ENCODE data around the gene BMP8B. TPM values are rescaled to one million over a fixed set of nuclear protein-coding genes. Genes with fewer than 3 reads are reported as not detected.
A peak's percentile ranks its signal among the peaks of the same experiment; 100 is the strongest.
"Not testable (repeated sequence)": the region's sequence is repeated elsewhere in the genome, so short reads cannot be mapped to it uniquely, and the experiment has no call there.

Gene BMP8B
- total RNA-seq, 1 experiment from 2014 or later: not detected

- Histone ChIP-seq H3K9ac (ENCODE audit: low read length) (no peak overlapping the region), H3K4me2 (ENCODE audit: low read depth, low read length, poor library complexity, severe bottlenecking) (no peak overlapping the region), H3K9me2 (replicated peaks; ENCODE audit: insufficient read depth, low read length) (no peaks in the 10 kb centered on the region), H3K79me2 (ENCODE audit: low read length) (no peaks in the 10 kb centered on the region), H3K9me3 (ENCODE audit: low read length) (no peaks in the 10 kb centered on the region), H2AFZ (ENCODE audit: low read length) (no peak overlapping the region), H3K4me3 (ENCODE audit: low read length) (no peak overlapping the region), H4K20me1 (ENCODE audit: insufficient read depth, low read depth, low read length) (no peaks in the 10 kb centered on the region), H3K27me3 (ENCODE audit: low read length) (no peaks in the 10 kb centered on the region), H3K27ac (ENCODE audit: low read length) (no peak overlapping the region), H3K4me1 (ENCODE audit: low read length) (peaks cover 11% of the 10 kb centered on the region), H3K36me3 (ENCODE audit: insufficient read depth, low read length) (no peaks in the 10 kb centered on the region)
- DNase-seq: no peak
Measured at GRCh38 chr1:39819091-39819812, 30.6 kb upstream of the BMP8B start.

GRCh38 chr1:39818482-39818881 lies 29.8 kb upstream of the BMP8B start:
- Histone ChIP-seq H3K9me3 (ENCODE audit: low read length) (no peaks in the 10 kb centered on the region), H4K20me1 (ENCODE audit: insufficient read depth, low read depth, low read length) (no peaks in the 10 kb centered on the region), H3K79me2 (ENCODE audit: low read length) (no peaks in the 10 kb centered on the region), H3K9ac (ENCODE audit: low read length) (no peak overlapping the region), H3K36me3 (ENCODE audit: insufficient read depth, low read length) (no peaks in the 10 kb centered on the region), H3K27ac (ENCODE audit: low read length) (no peak overlapping the region), H3K27me3 (ENCODE audit: low read length) (no peaks in the 10 kb centered on the region), H3K4me3 (ENCODE audit: low read length) (no peak overlapping the region), H3K4me1 (ENCODE audit: low read length) (peaks cover 11% of the 10 kb centered on the region), H2AFZ (ENCODE audit: low read length) (no peak overlapping the region), H3K9me2 (replicated peaks; ENCODE audit: insufficient read depth, low read length) (no peaks in the 10 kb centered on the region), H3K4me2 (ENCODE audit: low read depth, low read length, poor library complexity, severe bottlenecking) (no peak overlapping the region)
- no peak for DNase-seq

GRCh38 chr1:39817091-39817932 lies 28.6 kb upstream of the BMP8B start:
- not testable (repeated sequence) for H3K9me3 ChIP-seq (ENCODE audit: low read length); H4K20me1 ChIP-seq (ENCODE audit: insufficient read depth, low read depth, low read length); H3K36me3 ChIP-seq (ENCODE audit: insufficient read depth, low read length); H3K27ac ChIP-seq (ENCODE audit: low read length); H3K9me2 ChIP-seq (replicated peaks; ENCODE audit: insufficient read depth, low read length); H3K79me2 ChIP-seq (ENCODE audit: low read length); H3K27me3 ChIP-seq (ENCODE audit: low read length)
- Histone ChIP-seq H3K4me3 (ENCODE audit: low read length) (peak overlapping the region; percentile 44; the same call in 1 of the 2 replicates), H3K9ac (ENCODE audit: low read length) (peak overlapping the region; percentile 21), H3K4me2 (ENCODE audit: low read depth, low read length, poor library complexity, severe bottlenecking) (peak overlapping the region; percentile 49), H2AFZ (ENCODE audit: low read length) (peak overlapping the region; percentile 72; the same call in 1 of the 2 replicates), H3K4me1 (ENCODE audit: low read length) (peaks cover 11% of the 10 kb centered on the region)
- DNase-seq: peak; percentile 93

- Histone ChIP-seq H3K9me2 (replicated peaks; ENCODE audit: insufficient read depth, low read length) (no peaks in the 10 kb centered on the region), H4K20me1 (ENCODE audit: insufficient read depth, low read depth, low read length) (no peaks in the 10 kb centered on the region), H3K9me3 (ENCODE audit: low read length) (no peaks in the 10 kb centered on the region), H3K27ac (ENCODE audit: low read length) (no peak overlapping the region), H3K9ac (ENCODE audit: low read length) (no peak overlapping the region; the same call in 1 of the 2 replicates), H3K79me2 (ENCODE audit: low read length) (no peaks in the 10 kb centered on the region), H3K4me2 (ENCODE audit: low read depth, low read length, poor library complexity, severe bottlenecking) (peak overlapping the region; percentile 49), H2AFZ (ENCODE audit: low read length) (no peak overlapping the region), H3K4me3 (ENCODE audit: low read length) (peak overlapping the region; percentile 44; the same call in 1 of the 2 replicates), H3K4me1 (ENCODE audit: low read length) (peaks cover 11% of the 10 kb centered on the region), H3K27me3 (ENCODE audit: low read length) (no peaks in the 10 kb centered on the region), H3K36me3 (ENCODE audit: insufficient read depth, low read length) (no peaks in the 10 kb centered on the region)
- peak; percentile 88 for DNase-seq
Measured at GRCh38 chr1:39816415-39817090, 27.9 kb upstream of the BMP8B start.

- Histone ChIP-seq H3K36me3 (ENCODE audit: insufficient read depth, low read length) (no peaks in the 10 kb centered on the region), H3K4me1 (ENCODE audit: low read length) (peaks cover 11% of the 10 kb centered on the region), H2AFZ (ENCODE audit: low read length) (no peak overlapping the region), H3K4me3 (ENCODE audit: low read length) (no peak overlapping the region), H3K27me3 (ENCODE audit: low read length) (no peaks in the 10 kb centered on the region), H3K79me2 (ENCODE audit: low read length) (no peaks in the 10 kb centered on the region), H3K9me3 (ENCODE audit: low read length) (no peaks in the 10 kb centered on the region), H3K9ac (ENCODE audit: low read length) (no peak overlapping the region), H3K9me2 (replicated peaks; ENCODE audit: insufficient read depth, low read length) (no peaks in the 10 kb centered on the region), H3K27ac (ENCODE audit: low read length) (no peak overlapping the region), H4K20me1 (ENCODE audit: insufficient read depth, low read depth, low read length) (no peaks in the 10 kb centered on the region), H3K4me2 (ENCODE audit: low read depth, low read length, poor library complexity, severe bottlenecking) (no peak overlapping the region)
- peak; percentile 29 for DNase-seq
Measured at GRCh38 chr1:39812913-39813312, 24.2 kb upstream of the BMP8B start.

- Histone ChIP-seq H3K9me2 (replicated peaks; ENCODE audit: insufficient read depth, low read length) (no peaks in the 10 kb centered on the region), H3K27me3 (ENCODE audit: low read length) (no peaks in the 10 kb centered on the region), H2AFZ (ENCODE audit: low read length) (no peak overlapping the region), H3K4me3 (ENCODE audit: low read length) (no peak overlapping the region), H3K9ac (ENCODE audit: low read length) (no peak overlapping the region), H3K9me3 (ENCODE audit: low read length) (no peaks in the 10 kb centered on the region), H3K36me3 (ENCODE audit: insufficient read depth, low read length) (no peaks in the 10 kb centered on the region), H3K4me1 (ENCODE audit: low read length) (no peaks in the 10 kb centered on the region), H3K27ac (ENCODE audit: low read length) (no peak overlapping the region), H4K20me1 (ENCODE audit: insufficient read depth, low read depth, low read length) (no peaks in the 10 kb centered on the region), H3K79me2 (ENCODE audit: low read length) (no peaks in the 10 kb centered on the region), H3K4me2 (ENCODE audit: low read depth, low read length, poor library complexity, severe bottlenecking) (no peak overlapping the region)
- DNase-seq: no peak
Measured at GRCh38 chr1:39808784-39809517, 20.3 kb upstream of the BMP8B start.

GRCh38 chr1:39805385-39805784 lies 16.7 kb upstream of the BMP8B start:
- no peaks in the 10 kb centered on the region for H4K20me1 ChIP-seq (ENCODE audit: insufficient read depth, low read depth, low read length)
- no peaks in the 10 kb centered on the region for H3K27me3 ChIP-seq (ENCODE audit: low read length)
- DNase-seq: no peak
- H3K27ac ChIP-seq (ENCODE audit: low read length): no peak overlapping the region
- H3K79me2 ChIP-seq (ENCODE audit: low read length): no peaks in the 10 kb centered on the region
- no peak overlapping the region for H2AFZ ChIP-seq (ENCODE audit: low read length)
- H3K4me1 ChIP-seq (ENCODE audit: low read length): no peaks in the 10 kb centered on the region
- no peaks in the 10 kb centered on the region for H3K9me3 ChIP-seq (ENCODE audit: low read length)
- H3K36me3 ChIP-seq (ENCODE audit: insufficient read depth, low read length): no peaks in the 10 kb centered on the region
- H3K9me2 ChIP-seq (replicated peaks; ENCODE audit: insufficient read depth, low read length): no peaks in the 10 kb centered on the region
- H3K4me3 ChIP-seq (ENCODE audit: low read length): no peak overlapping the region
- H3K4me2 ChIP-seq (ENCODE audit: low read depth, low read length, poor library complexity, severe bottlenecking): no peak overlapping the region
- H3K9ac ChIP-seq (ENCODE audit: low read length): no peak overlapping the region
